CD1c-positive myeloid dendritic cell (primary cell): ENCODE results near the gene SLC2A9.

Experiments
- DNase-seq: peaks from one replicate; pipeline ENCODE4 v3.0.0-alpha.2; 2016; ENCODE audit errors: extremely low spot score

The SLC2A9 gene

GRCh38 chr4:10045481-10045880, 24.2 kb upstream of the SLC2A9 start:
- no peak for DNase-seq

GRCh38 chr4:10041036-10041435, 19.7 kb upstream of the SLC2A9 start:
- DNase-seq, result no peak

GRCh38 chr4:10040049-10040892, 19.0 kb upstream of the SLC2A9 start:
- DNase-seq, result no peak

- no peak for DNase-seq
These were observed 15.6 kb upstream of the SLC2A9 start for GRCh38 chr4:10036807-10037342.

- DNase-seq, result no peak
These were observed 13.8 kb upstream of the SLC2A9 start for GRCh38 chr4:10035130-10035529.

GRCh38 chr4:10034612-10035104, 13.4 kb upstream of the SLC2A9 start:
- DNase-seq, result no peak

GRCh38 chr4:10034136-10034535, 12.8 kb upstream of the SLC2A9 start:
- no peak for DNase-seq

GRCh38 chr4:10033191-10033881, 12.0 kb upstream of the SLC2A9 start:
- peak; percentile 42 for DNase-seq

- peak; percentile 71 for DNase-seq
These were observed 11.3 kb upstream of the SLC2A9 start for GRCh38 chr4:10032625-10033024.

GRCh38 chr4:10031668-10032590, 10.6 kb upstream of the SLC2A9 start:
- no peak for DNase-seq

- DNase-seq, result no peak
These were observed 9.8 kb upstream of the SLC2A9 start for GRCh38 chr4:10030972-10031667.

- no peak for DNase-seq
These were observed 8.1 kb upstream of the SLC2A9 start for GRCh38 chr4:10029403-10029802.

GRCh38 chr4:10028910-10029309, 7.6 kb upstream of the SLC2A9 start:
- DNase-seq, result no peak

- DNase-seq, result no peak
These were observed 5.2 kb upstream of the SLC2A9 start for GRCh38 chr4:10026485-10026884.

GRCh38 chr4:10025230-10025806, 4.0 kb upstream of the SLC2A9 start:
- DNase-seq, result no peak

- peak; percentile 84 for DNase-seq
These were observed 3.0 kb upstream of the SLC2A9 start for GRCh38 chr4:10024303-10024702.

- peak; percentile 86 for DNase-seq
These were observed 2.5 kb upstream of the SLC2A9 start for GRCh38 chr4:10023806-10024205.

GRCh38 chr4:10023050-10023419, 1.7 kb upstream of the SLC2A9 start:
- DNase-seq, result peak; percentile 34

GRCh38 chr4:10022346-10023049, 1.2 kb upstream of the SLC2A9 start:
- DNase-seq, result peak; percentile 27

- DNase-seq, result no peak
These were observed 341 bp upstream of the SLC2A9 start for GRCh38 chr4:10021653-10022023.
